ENCODE data around the gene PARD3. TPM values are rescaled to one million over a fixed set of nuclear protein-coding genes. Genes with fewer than 3 reads are reported as not detected.
A peak's percentile ranks its signal among the peaks of the same experiment; 100 is the strongest.

Gene PARD3
- total and polyA plus RNA-seq, 2 donors (not counting 1 experiment from before 2014, with no cell fraction given) = 24.0 to 46.4 TPM

DNA sequence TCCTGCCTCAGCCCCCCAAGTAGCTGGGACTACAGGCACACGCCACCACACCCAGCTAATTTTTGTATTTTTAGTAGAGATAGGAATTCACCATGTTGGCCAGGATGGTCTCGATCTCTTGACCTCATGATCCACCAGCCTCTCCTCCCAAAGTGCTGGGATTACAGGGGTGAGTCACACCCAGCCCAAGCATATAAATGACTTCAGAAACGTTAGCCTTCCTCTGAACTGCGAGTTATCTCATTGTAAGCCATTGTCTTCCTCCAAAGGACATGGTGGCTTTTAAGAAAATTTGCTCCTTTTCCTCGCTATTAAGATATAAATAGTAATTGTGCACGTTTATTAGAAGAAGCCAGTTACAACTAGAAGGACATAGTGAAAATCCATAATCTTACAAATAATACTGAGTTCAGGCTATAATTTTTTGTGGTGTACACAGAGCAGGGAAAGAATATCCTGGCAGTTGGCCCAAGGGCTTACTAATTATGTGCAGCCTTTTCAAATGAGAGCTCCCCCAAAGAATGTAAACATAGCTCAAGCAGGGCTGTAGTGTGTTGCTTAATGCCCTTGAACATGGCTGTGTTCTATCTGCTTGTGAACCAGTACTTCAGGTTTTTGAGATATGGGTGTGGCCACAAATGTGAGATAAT, 495.8 kb downstream of the PARD3 start:
- no peaks in the 10 kb centered on the region for H3K36me3 ChIP-seq (ENCODE audit: control insufficient read depth, insufficient read depth, low read length)
- H3K27ac ChIP-seq (ENCODE audit: insufficient read depth, low read length) = peak overlapping the region; percentile 2
- no peak overlapping the region for H3K4me2 ChIP-seq (ENCODE audit: extremely low read depth, insufficient read depth, low read length)
- H2AFZ ChIP-seq (ENCODE audit: low read length) = no peak overlapping the region
- H3K79me2 ChIP-seq (ENCODE audit: control insufficient read depth, insufficient read depth, low read length) = no peaks in the 10 kb centered on the region
- peaks cover 2% of the 10 kb centered on the region for H4K20me1 ChIP-seq (ENCODE audit: control insufficient read depth, extremely low read depth, insufficient read depth, low read length)
- H3K9ac ChIP-seq (ENCODE audit: insufficient read depth, low read length) = no peak overlapping the region
- H3K9me3 ChIP-seq (ENCODE audit: control insufficient read depth, insufficient read depth, low read depth, low read length) = no peaks in the 10 kb centered on the region
- TF ChIP-seq EZH2 (IDR thresholded peaks at IDR 0.05; ENCODE audit: low read length, missing control alignments) = no peak
- TF ChIP-seq, protein P1, sequence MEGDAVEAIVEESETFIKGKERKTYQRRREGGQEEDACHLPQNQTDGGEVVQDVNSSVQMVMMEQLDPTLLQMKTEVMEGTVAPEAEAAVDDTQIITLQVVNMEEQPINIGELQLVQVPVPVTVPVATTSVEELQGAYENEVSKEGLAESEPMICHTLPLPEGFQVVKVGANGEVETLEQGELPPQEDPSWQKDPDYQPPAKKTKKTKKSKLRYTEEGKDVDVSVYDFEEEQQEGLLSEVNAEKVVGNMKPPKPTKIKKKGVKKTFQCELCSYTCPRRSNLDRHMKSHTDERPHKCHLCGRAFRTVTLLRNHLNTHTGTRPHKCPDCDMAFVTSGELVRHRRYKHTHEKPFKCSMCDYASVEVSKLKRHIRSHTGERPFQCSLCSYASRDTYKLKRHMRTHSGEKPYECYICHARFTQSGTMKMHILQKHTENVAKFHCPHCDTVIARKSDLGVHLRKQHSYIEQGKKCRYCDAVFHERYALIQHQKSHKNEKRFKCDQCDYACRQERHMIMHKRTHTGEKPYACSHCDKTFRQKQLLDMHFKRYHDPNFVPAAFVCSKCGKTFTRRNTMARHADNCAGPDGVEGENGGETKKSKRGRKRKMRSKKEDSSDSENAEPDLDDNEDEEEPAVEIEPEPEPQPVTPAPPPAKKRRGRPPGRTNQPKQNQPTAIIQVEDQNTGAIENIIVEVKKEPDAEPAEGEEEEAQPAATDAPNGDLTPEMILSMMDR (conservative IDR thresholded peaks at IDR 0.05 in 1 of 2, IDR thresholded peaks at IDR 0.05 in 1 of 2; ENCODE audit: low read depth in 1 of 2, low read length in 2 of 2) = no peak
- H3K4me1 ChIP-seq (ENCODE audit: control insufficient read depth, extremely low read depth, insufficient read depth, low read length) = peaks cover 12% of the 10 kb centered on the region
- DNase-seq (ENCODE audit: low read depth in 2 of 2) = peak; percentile 89 to 99
- H3K4me3 ChIP-seq (replicated peaks in 1 of 4; ENCODE audit: control extremely low read depth in 1 of 4, insufficient read depth in 1 of 4, low read depth in 3 of 4, low read length in 4 of 4) = no peak overlapping the region
- H3K27me3 ChIP-seq (ENCODE audit: control insufficient read depth, insufficient read depth, low read length) = no peaks in the 10 kb centered on the region

DNA sequence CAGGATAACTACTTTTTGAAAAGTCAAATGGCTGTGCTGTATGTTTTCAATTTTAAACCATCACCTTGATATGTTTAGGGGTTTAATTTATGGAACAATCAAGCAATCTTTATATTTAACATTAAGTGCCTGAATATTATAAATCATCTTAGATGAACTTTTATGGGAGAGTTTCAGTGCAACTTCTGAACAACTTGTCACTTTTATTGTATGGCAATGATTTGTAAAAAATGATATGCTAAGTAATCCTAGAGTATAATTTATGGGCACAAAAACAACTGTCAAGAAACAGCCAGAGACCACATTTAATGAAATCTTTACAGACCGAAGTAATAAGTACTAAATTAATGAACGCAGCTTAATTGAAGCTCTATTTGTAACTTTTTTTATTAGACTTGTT, 498.9 kb downstream of the PARD3 start:
- Histone ChIP-seq H3K27me3 (ENCODE audit: control insufficient read depth, insufficient read depth, low read length) (no peaks in the 10 kb centered on the region), H3K4me2 (ENCODE audit: extremely low read depth, insufficient read depth, low read length) (no peak overlapping the region), H3K9ac (ENCODE audit: insufficient read depth, low read length) (no peak overlapping the region), H3K36me3 (ENCODE audit: control insufficient read depth, insufficient read depth, low read length) (no peaks in the 10 kb centered on the region), H3K9me3 (ENCODE audit: control insufficient read depth, insufficient read depth, low read depth, low read length) (no peaks in the 10 kb centered on the region), H3K79me2 (ENCODE audit: control insufficient read depth, insufficient read depth, low read length) (no peaks in the 10 kb centered on the region), H3K27ac (ENCODE audit: insufficient read depth, low read length) (no peak overlapping the region), H2AFZ (ENCODE audit: low read length) (no peak overlapping the region), H3K4me1 (ENCODE audit: control insufficient read depth, extremely low read depth, insufficient read depth, low read length) (peaks cover 8% of the 10 kb centered on the region), H3K4me3 (replicated peaks in 1 of 4; ENCODE audit: control extremely low read depth in 1 of 4, insufficient read depth in 1 of 4, low read depth in 3 of 4, low read length in 4 of 4) (no peak overlapping the region), H4K20me1 (ENCODE audit: control insufficient read depth, extremely low read depth, insufficient read depth, low read length) (peaks cover 2% of the 10 kb centered on the region)
- no peak for TF ChIP-seq EZH2 (IDR thresholded peaks at IDR 0.05; ENCODE audit: low read length, missing control alignments)
- TF ChIP-seq, protein P1 (conservative IDR thresholded peaks at IDR 0.05 in 1 of 2, IDR thresholded peaks at IDR 0.05 in 1 of 2; ENCODE audit: low read depth in 1 of 2, low read length in 2 of 2) = no peak
- no peak for DNase-seq (ENCODE audit: low read depth in 2 of 2)

DNA sequence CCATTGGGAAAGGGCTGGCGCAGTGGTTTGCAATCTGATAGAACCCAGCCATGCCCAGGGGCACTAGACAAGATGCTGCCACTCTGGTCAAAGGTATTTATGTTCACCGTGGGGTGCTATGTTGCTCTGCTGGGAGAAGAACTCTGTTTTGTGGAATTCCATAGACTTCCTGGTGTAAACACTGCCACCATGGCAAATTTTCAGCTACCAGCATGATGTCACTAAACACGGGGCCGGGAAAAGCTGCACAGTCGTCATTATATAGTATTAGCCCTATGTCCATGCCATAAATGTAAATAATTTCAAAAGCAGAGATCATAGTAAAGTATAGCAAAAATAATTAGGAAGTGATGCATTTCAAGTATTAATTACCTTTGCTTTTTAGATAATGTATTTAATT, 500.6 kb downstream of the PARD3 start:
- Histone ChIP-seq H3K27ac (ENCODE audit: insufficient read depth, low read length) (no peak overlapping the region), H4K20me1 (ENCODE audit: control insufficient read depth, extremely low read depth, insufficient read depth, low read length) (no peaks in the 10 kb centered on the region), H3K9ac (ENCODE audit: insufficient read depth, low read length) (no peak overlapping the region), H3K79me2 (ENCODE audit: control insufficient read depth, insufficient read depth, low read length) (no peaks in the 10 kb centered on the region), H3K27me3 (ENCODE audit: control insufficient read depth, insufficient read depth, low read length) (no peaks in the 10 kb centered on the region), H3K4me3 (replicated peaks in 1 of 4; ENCODE audit: control extremely low read depth in 1 of 4, insufficient read depth in 1 of 4, low read depth in 3 of 4, low read length in 4 of 4) (no peak overlapping the region), H3K4me2 (ENCODE audit: extremely low read depth, insufficient read depth, low read length) (no peak overlapping the region), H3K36me3 (ENCODE audit: control insufficient read depth, insufficient read depth, low read length) (no peaks in the 10 kb centered on the region), H3K9me3 (ENCODE audit: control insufficient read depth, insufficient read depth, low read depth, low read length) (no peaks in the 10 kb centered on the region), H3K4me1 (ENCODE audit: control insufficient read depth, extremely low read depth, insufficient read depth, low read length) (no peaks in the 10 kb centered on the region), H2AFZ (ENCODE audit: low read length) (no peak overlapping the region)
- DNase-seq (ENCODE audit: low read depth in 2 of 2) = no peak
- TF ChIP-seq EZH2 (IDR thresholded peaks at IDR 0.05; ENCODE audit: low read length, missing control alignments) = no peak
- TF ChIP-seq, protein P1 (conservative IDR thresholded peaks at IDR 0.05 in 1 of 2, IDR thresholded peaks at IDR 0.05 in 1 of 2; ENCODE audit: low read depth in 1 of 2, low read length in 2 of 2) = no peak

All from fibroblast of lung (primary cell).